Muscle layer of duodenum (tissue), 2 donors: ENCODE data around the gene ARHGEF11.

Experiments used
- H3K27ac ChIP-seq: one replicate; pipeline ENCODE4 v1.7.0; 2013; ENCODE audit warnings: mild to moderate bottlenecking, low read length
- H3K27me3 ChIP-seq: one replicate; pipeline ENCODE4 v1.7.0; 2013; ENCODE audit warnings: low read depth, mild to moderate bottlenecking, control low read depth, low read length
- H3K36me3 ChIP-seq, 2 donors: one replicate each; pipeline ENCODE4 v1.7.0; 2013; ENCODE audit warnings: low read length in 2 of 2, control low read depth in 1 of 2, mild to moderate bottlenecking in 1 of 2; ENCODE audit not compliant: insufficient read depth in 2 of 2, control insufficient read depth in 1 of 2
- H3K4me1 ChIP-seq, 2 donors: one replicate each; pipeline ENCODE4 v1.7.0; 2013; ENCODE audit warnings: low read length in 2 of 2, mild to moderate bottlenecking in 2 of 2, control low read depth in 1 of 2, moderate library complexity in 1 of 2; ENCODE audit not compliant: insufficient read depth in 2 of 2, control insufficient read depth in 1 of 2
- H3K4me3 ChIP-seq, 2 donors: one replicate each; pipeline ENCODE4 v1.7.0; 2013; ENCODE audit warnings: low read length in 2 of 2, low read depth in 1 of 2, mild to moderate bottlenecking in 1 of 2
- H3K9me3 ChIP-seq, 2 donors: one replicate each; pipeline ENCODE4 v1.7.0; 2013; ENCODE audit warnings: low read length in 2 of 2, control low read depth in 1 of 2, mild to moderate bottlenecking in 1 of 2; ENCODE audit not compliant: control insufficient read depth in 1 of 2
- donor health status: healthy.

ARHGEF11 gene

GRCh38 chr1:157000686-157001085, 44.9 kb downstream of the ARHGEF11 start:
- Histone ChIP-seq H3K36me3 (no peaks in the 10 kb centered on the region), H3K9me3 (no peaks in the 10 kb centered on the region), H3K27me3 (no peaks in the 10 kb centered on the region), H3K4me1 (peaks cover 0 to 9% of the 10 kb centered on the region in 2 donors), H3K4me3 (no peak overlapping the region), H3K27ac (no peak overlapping the region)

GRCh38 chr1:156999596-157000320, 45.8 kb downstream of the ARHGEF11 start:
- Histone ChIP-seq H3K27ac (no peak overlapping the region), H3K36me3 (no peaks in the 10 kb centered on the region), H3K27me3 (no peaks in the 10 kb centered on the region), H3K9me3 (no peaks in the 10 kb centered on the region), H3K4me1 (peaks cover 0 to 3% of the 10 kb centered on the region in 2 donors), H3K4me3 (no peak overlapping the region)

GRCh38 chr1:156998840-156999500, 46.6 kb downstream of the ARHGEF11 start:
- no peaks in the 10 kb centered on the region for H3K4me1 ChIP-seq
- H3K9me3 ChIP-seq: no peaks in the 10 kb centered on the region
- no peaks in the 10 kb centered on the region for H3K36me3 ChIP-seq
- H3K27ac ChIP-seq: no peak overlapping the region
- H3K27me3 ChIP-seq: no peaks in the 10 kb centered on the region
- H3K4me3 ChIP-seq: no peak overlapping the region

DNA sequence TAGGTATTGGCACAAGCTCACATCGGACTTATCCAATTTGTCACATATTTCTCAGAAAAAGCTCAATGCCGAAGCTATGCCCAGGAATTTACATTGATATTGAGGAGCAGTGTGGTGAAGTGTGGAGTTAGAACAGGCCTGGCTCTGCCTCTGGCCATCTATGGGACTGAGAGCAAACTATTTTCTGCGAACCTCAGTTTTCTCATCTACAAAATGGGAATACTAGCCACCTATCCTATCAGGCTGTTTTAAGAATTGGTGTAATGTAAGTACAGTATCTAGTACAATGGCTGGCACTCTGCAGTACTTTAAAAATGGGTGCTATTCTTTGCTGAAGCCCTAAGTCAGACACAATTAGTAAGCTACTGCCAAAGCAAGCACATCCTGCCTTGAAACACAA, 47.2 kb downstream of the ARHGEF11 start:
- no peaks in the 10 kb centered on the region for H3K4me1 ChIP-seq
- H3K27ac ChIP-seq: no peak overlapping the region

DNA sequence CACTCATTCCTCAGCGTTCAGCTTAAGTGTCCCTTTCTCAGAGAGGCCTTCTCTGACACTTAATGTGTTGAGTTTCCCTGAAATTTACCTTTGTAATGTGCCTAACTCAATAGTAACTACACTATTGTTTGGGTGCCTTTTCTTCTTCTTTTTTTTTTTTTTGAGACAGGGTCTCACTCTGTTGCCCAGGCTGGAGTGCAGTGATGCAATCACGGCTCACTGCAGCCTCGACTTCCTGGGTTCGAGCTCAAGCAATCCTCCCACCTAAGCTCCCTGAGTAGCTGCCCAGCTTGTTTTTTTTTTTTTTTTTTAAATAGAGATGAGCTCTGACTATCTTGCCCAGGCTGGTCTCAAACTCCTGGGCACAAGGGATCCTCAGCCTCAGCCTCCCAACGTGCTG, 50.1 kb downstream of the ARHGEF11 start:
- no peaks in the 10 kb centered on the region for H3K9me3 ChIP-seq
- no peak overlapping the region for H3K4me3 ChIP-seq
- H3K4me1 ChIP-seq: no peaks in the 10 kb centered on the region
- H3K27me3 ChIP-seq: no peaks in the 10 kb centered on the region
- peaks cover 0 to 4% of the 10 kb centered on the region in 2 donors for H3K36me3 ChIP-seq
- H3K27ac ChIP-seq: no peak overlapping the region

More for the DNA sequence above, 47.2 kb downstream of the ARHGEF11 start:
- H3K27me3 ChIP-seq: no peaks in the 10 kb centered on the region
- no peaks in the 10 kb centered on the region for H3K36me3 ChIP-seq
- no peaks in the 10 kb centered on the region for H3K9me3 ChIP-seq
- no peak overlapping the region for H3K4me3 ChIP-seq

GRCh38 chr1:156994277-156994676, 51.3 kb downstream of the ARHGEF11 start:
- Histone ChIP-seq H3K4me3 (no peak overlapping the region), H3K9me3 (no peaks in the 10 kb centered on the region), H3K4me1 (no peaks in the 10 kb centered on the region), H3K27me3 (no peaks in the 10 kb centered on the region), H3K27ac (no peak overlapping the region), H3K36me3 (peaks cover 0 to 4% of the 10 kb centered on the region in 2 donors)

GRCh38 chr1:156993426-156994147, 52.0 kb downstream of the ARHGEF11 start:
- Histone ChIP-seq H3K9me3 (no peaks in the 10 kb centered on the region), H3K36me3 (peaks cover 0 to 4% of the 10 kb centered on the region in 2 donors), H3K4me3 (no peak overlapping the region), H3K4me1 (no peaks in the 10 kb centered on the region), H3K27ac (no peak overlapping the region), H3K27me3 (no peaks in the 10 kb centered on the region)

DNA sequence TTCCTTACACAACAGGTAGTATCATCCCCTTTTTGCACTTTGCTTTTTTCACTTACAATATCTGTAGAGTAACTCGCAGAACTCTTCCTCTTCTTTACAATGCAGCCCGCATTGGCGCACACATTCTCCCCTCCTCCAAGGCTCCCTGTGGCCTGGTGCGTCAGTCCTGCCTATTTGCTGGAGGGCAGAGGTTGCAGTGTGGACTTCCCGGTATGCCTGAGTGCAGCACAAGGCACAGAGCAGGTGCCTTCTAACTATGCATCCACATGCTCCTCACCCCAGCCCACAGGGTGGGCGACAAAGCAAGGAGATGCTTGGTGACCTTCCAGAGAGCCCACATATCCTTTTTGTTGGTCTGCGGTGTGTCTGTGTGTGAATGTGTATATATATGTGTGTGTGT, 53.3 kb downstream of the ARHGEF11 start:
- Histone ChIP-seq H3K4me3 (no peak overlapping the region), H3K4me1 (no peaks in the 10 kb centered on the region), H3K9me3 (no peaks in the 10 kb centered on the region), H3K27ac (no peak overlapping the region), H3K36me3 (peaks cover 0 to 4% of the 10 kb centered on the region in 2 donors), H3K27me3 (no peaks in the 10 kb centered on the region)

DNA sequence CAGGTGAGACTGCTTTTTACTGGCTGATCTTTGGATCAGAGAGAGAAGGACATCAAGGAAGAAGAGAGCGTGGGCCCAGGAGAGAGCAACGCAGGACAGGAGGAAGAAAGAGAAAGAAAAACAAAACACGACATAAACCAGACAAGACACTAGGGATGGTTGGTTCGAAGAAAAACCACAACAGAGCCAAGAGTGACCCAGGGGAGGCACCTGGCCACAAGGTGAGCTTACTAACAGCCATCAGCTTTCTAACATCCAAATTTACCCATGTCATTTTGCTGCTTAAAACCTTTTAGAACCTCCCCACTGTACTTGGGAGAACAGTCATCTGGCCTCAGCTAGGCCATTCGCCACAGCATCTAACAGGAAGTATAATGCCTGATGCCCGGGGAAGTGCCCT, 57.8 kb downstream of the ARHGEF11 start:
- Histone ChIP-seq H3K27ac (no peak overlapping the region), H3K4me1 (no peaks in the 10 kb centered on the region), H3K27me3 (no peaks in the 10 kb centered on the region), H3K9me3 (no peaks in the 10 kb centered on the region), H3K36me3 (peaks cover 11 to 28% of the 10 kb centered on the region in 2 donors), H3K4me3 (no peak overlapping the region)

- Histone ChIP-seq H3K4me3 (no peak overlapping the region), H3K27ac (no peak overlapping the region), H3K4me1 (no peaks in the 10 kb centered on the region), H3K9me3 (no peaks in the 10 kb centered on the region), H3K36me3 (peaks cover 47 to 64% of the 10 kb centered on the region in 2 donors), H3K27me3 (no peaks in the 10 kb centered on the region)
These were observed 65.0 kb downstream of the ARHGEF11 start for GRCh38 chr1:156980551-156980950.

- H3K4me3 ChIP-seq: no peak overlapping the region
- no peaks in the 10 kb centered on the region for H3K4me1 ChIP-seq
- H3K27me3 ChIP-seq: no peaks in the 10 kb centered on the region
- H3K27ac ChIP-seq: no peak overlapping the region
- no peaks in the 10 kb centered on the region for H3K9me3 ChIP-seq
- H3K36me3 ChIP-seq: peaks cover 62 to 64% of the 10 kb centered on the region in 2 donors
These were observed 70.5 kb downstream of the ARHGEF11 start for GRCh38 chr1:156975084-156975483.
